Spleen (tissue), 7 donors: Measurements from ENCODE around the gene PTEN.

Source experiments
- POLR2A ChIP-seq, 3 donors: fragments of 450-650 bp; IDR thresholded peaks; one replicate each; pipeline ENCODE4 v1.5.1; 2017; ENCODE audit warnings: antibody characterized with exemption in 3 of 3, mild to moderate bottlenecking in 1 of 3
- POLR2AphosphoS5 ChIP-seq, 3 donors: sonication (generic); formaldehyde crosslinking; IDR thresholded peaks; one replicate each; pipeline ENCODE4 v1.5.1; 2017; ENCODE audit warnings: antibody characterized with exemption in 3 of 3
- TF ChIP-seq, protein P1 (sequence below), 11 experiments: fragments of 200-600 bp in 7 of 11; fragments of 450-650 bp in 4 of 11; sonication (generic) in 4 of 11; IDR thresholded peaks in 8 of 11; conservative IDR thresholded peaks in 3 of 11; 1 replicate in 7 of 11; 2 replicates in 4 of 11; pipeline versions ENCODE4 v1.4.0 to v1.8.0; 2016 to 2021; ENCODE audit warnings: antibody characterized with exemption in 11 of 11, inconsistent platforms in 4 of 11, mild to moderate bottlenecking in 1 of 11
- donor health status: DM: no; HTN: no; CAD: no; lungs with moderate emphysema.
- donor health status: DM: no; HTN: no; CAD: no.
- donor health status: DM: no; HTN: no; CAD: no.

GRCh38 chr10:88006261-88006660, 142.8 kb downstream of the PTEN start:
- TF ChIP-seq, protein P1, sequence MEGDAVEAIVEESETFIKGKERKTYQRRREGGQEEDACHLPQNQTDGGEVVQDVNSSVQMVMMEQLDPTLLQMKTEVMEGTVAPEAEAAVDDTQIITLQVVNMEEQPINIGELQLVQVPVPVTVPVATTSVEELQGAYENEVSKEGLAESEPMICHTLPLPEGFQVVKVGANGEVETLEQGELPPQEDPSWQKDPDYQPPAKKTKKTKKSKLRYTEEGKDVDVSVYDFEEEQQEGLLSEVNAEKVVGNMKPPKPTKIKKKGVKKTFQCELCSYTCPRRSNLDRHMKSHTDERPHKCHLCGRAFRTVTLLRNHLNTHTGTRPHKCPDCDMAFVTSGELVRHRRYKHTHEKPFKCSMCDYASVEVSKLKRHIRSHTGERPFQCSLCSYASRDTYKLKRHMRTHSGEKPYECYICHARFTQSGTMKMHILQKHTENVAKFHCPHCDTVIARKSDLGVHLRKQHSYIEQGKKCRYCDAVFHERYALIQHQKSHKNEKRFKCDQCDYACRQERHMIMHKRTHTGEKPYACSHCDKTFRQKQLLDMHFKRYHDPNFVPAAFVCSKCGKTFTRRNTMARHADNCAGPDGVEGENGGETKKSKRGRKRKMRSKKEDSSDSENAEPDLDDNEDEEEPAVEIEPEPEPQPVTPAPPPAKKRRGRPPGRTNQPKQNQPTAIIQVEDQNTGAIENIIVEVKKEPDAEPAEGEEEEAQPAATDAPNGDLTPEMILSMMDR (IDR thresholded peaks at IDR 0.05 in 8 of 11, conservative IDR thresholded peaks at IDR 0.05 in 3 of 11) = no peak
- TF ChIP-seq POLR2A (IDR thresholded peaks at IDR 0.05) (no peak), POLR2AphosphoS5 (IDR thresholded peaks at IDR 0.05) (no peak)
